ENCODE results near the gene MAP4K2.

DNA sequence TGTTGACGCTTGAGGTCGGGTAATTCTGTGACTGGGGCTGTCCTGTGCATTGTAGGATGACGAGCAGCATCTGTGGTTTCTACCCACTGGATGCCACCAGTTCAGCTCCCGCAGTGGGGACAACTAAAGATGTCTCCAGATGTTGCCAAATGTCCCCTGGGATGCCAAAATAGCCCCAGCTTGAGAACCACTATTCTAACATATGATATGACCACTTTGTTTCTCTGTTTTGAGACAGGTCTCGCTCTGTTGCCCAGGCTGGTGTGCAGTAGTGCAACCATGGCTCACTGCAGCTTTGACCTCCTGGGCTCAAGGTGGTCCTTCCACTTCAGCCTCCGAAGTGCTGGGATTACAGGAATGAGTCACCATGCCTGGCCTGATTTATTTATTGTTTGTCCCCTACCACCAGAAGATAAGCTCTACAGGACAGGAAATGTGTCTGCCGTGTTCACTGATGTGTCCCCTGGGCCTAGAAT lies 11.7 kb upstream of the MAP4K2 start:
- TF ChIP-seq, protein P1, sequence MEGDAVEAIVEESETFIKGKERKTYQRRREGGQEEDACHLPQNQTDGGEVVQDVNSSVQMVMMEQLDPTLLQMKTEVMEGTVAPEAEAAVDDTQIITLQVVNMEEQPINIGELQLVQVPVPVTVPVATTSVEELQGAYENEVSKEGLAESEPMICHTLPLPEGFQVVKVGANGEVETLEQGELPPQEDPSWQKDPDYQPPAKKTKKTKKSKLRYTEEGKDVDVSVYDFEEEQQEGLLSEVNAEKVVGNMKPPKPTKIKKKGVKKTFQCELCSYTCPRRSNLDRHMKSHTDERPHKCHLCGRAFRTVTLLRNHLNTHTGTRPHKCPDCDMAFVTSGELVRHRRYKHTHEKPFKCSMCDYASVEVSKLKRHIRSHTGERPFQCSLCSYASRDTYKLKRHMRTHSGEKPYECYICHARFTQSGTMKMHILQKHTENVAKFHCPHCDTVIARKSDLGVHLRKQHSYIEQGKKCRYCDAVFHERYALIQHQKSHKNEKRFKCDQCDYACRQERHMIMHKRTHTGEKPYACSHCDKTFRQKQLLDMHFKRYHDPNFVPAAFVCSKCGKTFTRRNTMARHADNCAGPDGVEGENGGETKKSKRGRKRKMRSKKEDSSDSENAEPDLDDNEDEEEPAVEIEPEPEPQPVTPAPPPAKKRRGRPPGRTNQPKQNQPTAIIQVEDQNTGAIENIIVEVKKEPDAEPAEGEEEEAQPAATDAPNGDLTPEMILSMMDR (conservative IDR thresholded peaks at IDR 0.05) = no peak
- TF ChIP-seq ZFX (IDR thresholded peaks at IDR 0.05) = no peak

All from C4-2B (cell line).